GM12878 (cell line): ENCODE data around the gene SEC31B. TPM values are rescaled to one million over a fixed set of nuclear protein-coding genes. Genes with fewer than 3 reads are reported as not detected.

ENCODE experiments used
- BMI1 ChIP-seq: fragments of 450-650 bp; IDR thresholded peaks from 2 replicates; pipeline ENCODE4 v1.6.1; 2016; ENCODE audit warnings: mild to moderate bottlenecking, moderate library complexity, borderline replicate concordance
- CEBPZ ChIP-seq: fragments of 150-350 bp; IDR thresholded peaks from 2 replicates; pipeline ENCODE4 v1.6.1; 2016; ENCODE audit warnings: low read depth, low read length
- CHD4 ChIP-seq: fragments of 200-600 bp; sonication (generic); IDR thresholded peaks from 2 replicates; pipeline ENCODE4 v1.6.1; 2016; ENCODE audit warnings: mild to moderate bottlenecking
- E2F4 ChIP-seq: IDR thresholded peaks from 2 replicates; pipeline ENCODE4 v1.6.1; 2012; ENCODE audit warnings: low read depth, low read length, improper control_type of control experiment
- ETV6 ChIP-seq, 2 experiments: fragments of 450-650 bp in 1 of 2; IDR thresholded peaks in 1 of 2; conservative IDR thresholded peaks in 1 of 2; 2 replicates each; pipeline ENCODE4 v1.6.1; 2014; ENCODE audit warnings: antibody characterized with exemption in 1 of 2, borderline replicate concordance in 1 of 2, low read depth in 1 of 2, mild to moderate bottlenecking in 1 of 2, moderate library complexity in 1 of 2
- EZH2 ChIP-seq: IDR thresholded peaks from 2 replicates; pipeline ENCODE4 v1.6.1; 2012; ENCODE audit warnings: low read depth, mild to moderate bottlenecking, control low read depth, inconsistent platforms, low read length, borderline replicate concordance; ENCODE audit not compliant: control insufficient read depth
- FOS ChIP-seq: IDR thresholded peaks from 3 replicates; pipeline ENCODE4 v1.6.1; 2011; ENCODE audit warnings: borderline replicate concordance; ENCODE audit not compliant: insufficient read length; ENCODE audit errors: extremely low read depth
- GATAD2B ChIP-seq: fragments of 450-650 bp; conservative IDR thresholded peaks from 2 replicates; pipeline ENCODE4 v1.6.1; 2017; ENCODE audit warnings: low read depth, mild to moderate bottlenecking, moderate library complexity
- MAX ChIP-seq: IDR thresholded peaks from 2 replicates; pipeline ENCODE4 v1.6.1; 2012; ENCODE audit warnings: low read depth, low read length, improper control_type of control experiment
- MLLT1 ChIP-seq: fragments of 450-650 bp; IDR thresholded peaks from 2 replicates; pipeline ENCODE4 v1.6.1; 2016; ENCODE audit warnings: mild to moderate bottlenecking
- PBX3 ChIP-seq: IDR thresholded peaks from 2 replicates; pipeline ENCODE4 v1.6.1; 2011; ENCODE audit warnings: mild to moderate bottlenecking, low read depth, low read length, moderate library complexity; ENCODE audit not compliant: insufficient replicate concordance
- SIX5 ChIP-seq: IDR thresholded peaks from 2 replicates; pipeline ENCODE4 v1.6.1; 2011; ENCODE audit warnings: mild to moderate bottlenecking, low read depth, low read length, moderate library complexity; ENCODE audit not compliant: severe bottlenecking
- STAT1 ChIP-seq: fragments of 450-650 bp; conservative IDR thresholded peaks from 2 replicates; pipeline ENCODE4 v1.6.1; 2014; ENCODE audit warnings: antibody characterized with exemption, mild to moderate bottlenecking
- TBL1XR1 ChIP-seq: IDR thresholded peaks from 2 replicates; pipeline ENCODE4 v1.6.1; 2012; ENCODE audit warnings: low read depth, low read length, improper control_type of control experiment
- USF1 ChIP-seq: IDR thresholded peaks from 2 replicates; pipeline ENCODE4 v1.6.1; 2011; ENCODE audit warnings: borderline replicate concordance, low read depth, mild to moderate bottlenecking, moderate library complexity, mixed read lengths, low read length; ENCODE audit not compliant: insufficient read depth; ENCODE audit errors: extremely low read length
- ZNF592 ChIP-seq: fragments of 450-650 bp; IDR thresholded peaks from 2 replicates; pipeline ENCODE4 v1.6.1; 2017; ENCODE audit warnings: mild to moderate bottlenecking, moderate library complexity
- ZNF622 ChIP-seq: fragments of 450-650 bp; IDR thresholded peaks from 2 replicates; pipeline ENCODE4 v1.6.1; 2017; ENCODE audit warnings: mild to moderate bottlenecking, inconsistent platforms
- polyA plus RNA-seq, 11 experiments: library from polyadenylated mRNA; depleted of rRNA in 4 of 11; unstranded in 6 of 11; stranded (reverse) in 5 of 11; fragments of >200 nt; fragmentation: Nextera tagmentation in 4 of 11; fragmentation: Illumina TruSeq in 1 of 11; extraction: Ambion mirVana in 4 of 11; extraction: Trizol in 1 of 11; gene quantifications; 1 replicate in 1 of 11; 2 replicates in 10 of 11; pipeline versions ENCODE4 v1.2.1 to v1.2.3, GENCODE V29; 2011 to 2016; ENCODE audit warnings: inconsistent platforms in 2 of 11, missing spikeins in 2 of 11, low read depth in 1 of 11
- total RNA-seq, 4 experiments: library from RNA; depleted of rRNA in 3 of 4; stranded (reverse); fragments of >200 nt in 3 of 4; fragmentation: Illumina TruSeq in 1 of 4; extraction: Trizol in 1 of 4; gene quantifications; 2 replicates each; pipeline versions ENCODE4 v1.2.1 to v1.2.3, GENCODE V29; 2013 to 2021

The SEC31B gene
- total and polyA plus RNA-seq, 10 of the 15 experiments (the other 5 are each of a cell fraction or from before 2014, with no cell fraction given) = 3.4 to 24.3 (median 9.9) TPM

GRCh38 chr10:100531761-100532160 lies 12.1 kb upstream of the SEC31B start (continued):
- TF ChIP-seq CEBPZ = no peak
- no peak for TF ChIP-seq USF1
- TF ChIP-seq SIX5 = no peak
- TF ChIP-seq BMI1 = no peak
- TF ChIP-seq MLLT1 = no peak
- no peak for TF ChIP-seq ZNF622
- TF ChIP-seq FOS = no peak
- TF ChIP-seq STAT1 = no peak
- TF ChIP-seq CHD4 = no peak
- no peak for TF ChIP-seq MAX
- no peak for TF ChIP-seq TBL1XR1
- no peak for TF ChIP-seq GATAD2B
- no peak for TF ChIP-seq ZNF592
- no peak for TF ChIP-seq EZH2
- TF ChIP-seq ETV6 (conservative IDR thresholded peaks at IDR 0.05 in 1 of 2, IDR thresholded peaks at IDR 0.05 in 1 of 2; ENCODE audit: borderline replicate concordance in 1 of 2, low read depth in 1 of 2) = no peak
- TF ChIP-seq PBX3 = no peak
- no peak for TF ChIP-seq E2F4
